H1 (cell line): ENCODE measurements around the gene DENND4A.

Source experiments
- POLR2A ChIP-seq, 2 experiments: IDR thresholded peaks; 1 replicate in 1 of 2; 2 replicates in 1 of 2; pipeline ENCODE4 v1.6.1; 2011; ENCODE audit warnings: low read depth in 2 of 2, low read length in 2 of 2, mild to moderate bottlenecking in 2 of 2; ENCODE audit errors: control extremely low read depth in 1 of 2
- TF ChIP-seq, protein P1 (sequence below), 3 experiments: IDR thresholded peaks; 1 replicate in 2 of 3; 2 replicates in 1 of 3; pipeline versions ENCODE4 v1.5.1 to v1.6.1; 2011; ENCODE audit warnings: low read length in 3 of 3, mild to moderate bottlenecking in 3 of 3, inconsistent platforms in 2 of 3, low read depth in 1 of 3, moderate library complexity in 1 of 3; ENCODE audit not compliant: insufficient read depth in 1 of 3; ENCODE audit errors: control extremely low read depth in 1 of 3

DNA sequence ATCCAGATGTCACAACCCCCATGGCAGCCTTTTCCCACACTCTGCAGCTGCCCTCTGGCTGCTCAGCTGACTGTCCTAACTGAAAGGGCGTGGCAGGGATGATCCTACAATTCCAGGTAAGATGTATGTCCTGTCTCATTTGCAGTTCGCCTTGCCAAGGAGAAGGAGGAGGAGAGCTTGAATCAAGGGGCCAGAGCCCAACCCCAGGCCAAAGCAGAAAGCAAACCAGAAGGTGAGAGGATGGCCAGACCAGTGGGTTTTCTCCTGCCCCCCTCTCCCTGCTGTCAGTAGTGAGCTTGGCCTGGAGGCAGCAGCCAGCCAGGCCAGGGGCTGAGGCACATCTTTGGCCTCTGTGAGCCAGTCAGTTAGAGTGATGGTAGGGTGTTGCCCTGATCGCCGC lies 147.8 kb downstream of the DENND4A start:
- TF ChIP-seq POLR2A (IDR thresholded peaks at IDR 0.05; ENCODE audit: control extremely low read depth in 1 of 2, low read depth in 2 of 2, low read length in 2 of 2) = no peak
- TF ChIP-seq, protein P1, sequence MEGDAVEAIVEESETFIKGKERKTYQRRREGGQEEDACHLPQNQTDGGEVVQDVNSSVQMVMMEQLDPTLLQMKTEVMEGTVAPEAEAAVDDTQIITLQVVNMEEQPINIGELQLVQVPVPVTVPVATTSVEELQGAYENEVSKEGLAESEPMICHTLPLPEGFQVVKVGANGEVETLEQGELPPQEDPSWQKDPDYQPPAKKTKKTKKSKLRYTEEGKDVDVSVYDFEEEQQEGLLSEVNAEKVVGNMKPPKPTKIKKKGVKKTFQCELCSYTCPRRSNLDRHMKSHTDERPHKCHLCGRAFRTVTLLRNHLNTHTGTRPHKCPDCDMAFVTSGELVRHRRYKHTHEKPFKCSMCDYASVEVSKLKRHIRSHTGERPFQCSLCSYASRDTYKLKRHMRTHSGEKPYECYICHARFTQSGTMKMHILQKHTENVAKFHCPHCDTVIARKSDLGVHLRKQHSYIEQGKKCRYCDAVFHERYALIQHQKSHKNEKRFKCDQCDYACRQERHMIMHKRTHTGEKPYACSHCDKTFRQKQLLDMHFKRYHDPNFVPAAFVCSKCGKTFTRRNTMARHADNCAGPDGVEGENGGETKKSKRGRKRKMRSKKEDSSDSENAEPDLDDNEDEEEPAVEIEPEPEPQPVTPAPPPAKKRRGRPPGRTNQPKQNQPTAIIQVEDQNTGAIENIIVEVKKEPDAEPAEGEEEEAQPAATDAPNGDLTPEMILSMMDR (IDR thresholded peaks at IDR 0.05; ENCODE audit: control extremely low read depth in 1 of 3, insufficient read depth in 1 of 3, low read depth in 1 of 3, low read length in 3 of 3) = no peak
